ENCODE data around the gene CFLAR. TPM values are rescaled to one million over a fixed set of nuclear protein-coding genes. Genes with fewer than 3 reads are reported as not detected.

Gene CFLAR
- total and polyA plus RNA-seq, 2 of the 4 experiments (the other 2 are of a cell fraction) = 29.2 to 59.9 TPM

- H3K27me3 ChIP-seq (ENCODE audit: control insufficient read depth, insufficient read depth, low read length) = no peaks in the 10 kb centered on the region
- dilution Hi-C loops (cut with HindIII; ENCODE audit: low sequenced_read_pairs, unreplicated experiment) = no loop called here
- no peak overlapping the region for H4K91ac ChIP-seq (ENCODE audit: insufficient read depth, low read depth, low read length)
- CTCF ChIA-PET = no interaction called here
- H3K9me1 ChIP-seq (ENCODE audit: insufficient read depth, low read length) = no peaks in the 10 kb centered on the region
- ATAC-seq (ENCODE audit: low read depth) = no peak
- H2AFZ ChIP-seq (replicated peaks; ENCODE audit: low read length, poor library complexity) = no peak overlapping the region
- H2BK120ac ChIP-seq (ENCODE audit: low read depth, low read length) = no peak overlapping the region
- H3K4me3 ChIP-seq (ENCODE audit: insufficient read depth, low read depth, low read length) = no peak overlapping the region
- H3K14ac ChIP-seq (replicated peaks; ENCODE audit: low read depth, low read length) = no peak overlapping the region
- H3K4me1 ChIP-seq (ENCODE audit: control insufficient read depth, insufficient read depth, low read length) = no peaks in the 10 kb centered on the region
- H2AK9ac ChIP-seq (replicated peaks; ENCODE audit: low read depth, low read length, poor library complexity) = no peak overlapping the region
- H3K27ac ChIP-seq (ENCODE audit: insufficient read depth, low read length) = no peak overlapping the region
- no peaks in the 10 kb centered on the region for H3K36me3 ChIP-seq (ENCODE audit: control insufficient read depth, insufficient read depth, low read length)
- no peak overlapping the region for H2BK20ac ChIP-seq (ENCODE audit: low read depth, low read length)
- H4K20me1 ChIP-seq (ENCODE audit: insufficient read depth, low read length) = 0 out of 2 replicates have a peak, but pooled peaks cover 5% of the 10 kb centered on the region
- H3K4me2 ChIP-seq (ENCODE audit: low read depth, low read length) = no peak overlapping the region
- no peak overlapping the region for H4K8ac ChIP-seq (ENCODE audit: low read depth in 2 of 2, low read length in 2 of 2)
- DNase-seq = no peak
- H2BK15ac ChIP-seq (ENCODE audit: low read depth, low read length) = no peak overlapping the region
- no peak overlapping the region for H2AK5ac ChIP-seq (ENCODE audit: low read depth, low read length)
- H3K18ac ChIP-seq (ENCODE audit: low read depth, low read length) = no peak overlapping the region
- peaks cover 7 to 44% of the 10 kb centered on the region in 2 experiments for H3K79me1 ChIP-seq (ENCODE audit: low read depth in 1 of 2, low read length in 2 of 2)
- intact Hi-C loops (cut with micrococcal nuclease) = loop anchor here (5.0 kb wide), 2 partner anchors 44 to 104 kb away; partner anchors contain the start of gene CFLAR
- no peaks in the 10 kb centered on the region for H3K9me3 ChIP-seq (ENCODE audit: control insufficient read depth, insufficient read depth, low read length)
- no peak overlapping the region for H2BK5ac ChIP-seq (ENCODE audit: low read depth, low read length, poor library complexity, severe bottlenecking)
- no TSS peak for BruUV-seq (replicated peaks)
- no peak overlapping the region for H3K9ac ChIP-seq (ENCODE audit: low read depth, low read length)
- in situ Hi-C loops (cut with MboI; ENCODE audit: low sequenced_read_pairs) = no loop called here
- TF ChIP-seq MAZ (IDR thresholded peaks at IDR 0.05; ENCODE audit: borderline replicate concordance, low read depth, low read length) = no peak
- TF ChIP-seq, protein P1, sequence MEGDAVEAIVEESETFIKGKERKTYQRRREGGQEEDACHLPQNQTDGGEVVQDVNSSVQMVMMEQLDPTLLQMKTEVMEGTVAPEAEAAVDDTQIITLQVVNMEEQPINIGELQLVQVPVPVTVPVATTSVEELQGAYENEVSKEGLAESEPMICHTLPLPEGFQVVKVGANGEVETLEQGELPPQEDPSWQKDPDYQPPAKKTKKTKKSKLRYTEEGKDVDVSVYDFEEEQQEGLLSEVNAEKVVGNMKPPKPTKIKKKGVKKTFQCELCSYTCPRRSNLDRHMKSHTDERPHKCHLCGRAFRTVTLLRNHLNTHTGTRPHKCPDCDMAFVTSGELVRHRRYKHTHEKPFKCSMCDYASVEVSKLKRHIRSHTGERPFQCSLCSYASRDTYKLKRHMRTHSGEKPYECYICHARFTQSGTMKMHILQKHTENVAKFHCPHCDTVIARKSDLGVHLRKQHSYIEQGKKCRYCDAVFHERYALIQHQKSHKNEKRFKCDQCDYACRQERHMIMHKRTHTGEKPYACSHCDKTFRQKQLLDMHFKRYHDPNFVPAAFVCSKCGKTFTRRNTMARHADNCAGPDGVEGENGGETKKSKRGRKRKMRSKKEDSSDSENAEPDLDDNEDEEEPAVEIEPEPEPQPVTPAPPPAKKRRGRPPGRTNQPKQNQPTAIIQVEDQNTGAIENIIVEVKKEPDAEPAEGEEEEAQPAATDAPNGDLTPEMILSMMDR (conservative IDR thresholded peaks at IDR 0.05; ENCODE audit: low read depth, low read length) = no peak
- no peak for TF ChIP-seq POLR2A (IDR thresholded peaks at IDR 0.05; ENCODE audit: low read depth, low read length)
- no peak for TF ChIP-seq BHLHE40 (IDR thresholded peaks at IDR 0.05; ENCODE audit: low read depth, low read length)
- no peak for TF ChIP-seq CHD1 (IDR thresholded peaks at IDR 0.05; ENCODE audit: low read depth, low read length)
- no peak for TF ChIP-seq RAD21 (IDR thresholded peaks at IDR 0.05; ENCODE audit: low read length)
- TF ChIP-seq CEBPB (IDR thresholded peaks at IDR 0.05; ENCODE audit: low read depth, low read length) = no peak
- no peak for TF ChIP-seq RCOR1 (IDR thresholded peaks at IDR 0.05; ENCODE audit: insufficient replicate concordance, low read length)
- no peak for TF ChIP-seq MXI1 (IDR thresholded peaks at IDR 0.05; ENCODE audit: borderline replicate concordance, low read depth, low read length)
- TF ChIP-seq RFX5 (IDR thresholded peaks at IDR 0.05; ENCODE audit: low read depth, low read length) = no peak
- TF ChIP-seq, protein P2, sequence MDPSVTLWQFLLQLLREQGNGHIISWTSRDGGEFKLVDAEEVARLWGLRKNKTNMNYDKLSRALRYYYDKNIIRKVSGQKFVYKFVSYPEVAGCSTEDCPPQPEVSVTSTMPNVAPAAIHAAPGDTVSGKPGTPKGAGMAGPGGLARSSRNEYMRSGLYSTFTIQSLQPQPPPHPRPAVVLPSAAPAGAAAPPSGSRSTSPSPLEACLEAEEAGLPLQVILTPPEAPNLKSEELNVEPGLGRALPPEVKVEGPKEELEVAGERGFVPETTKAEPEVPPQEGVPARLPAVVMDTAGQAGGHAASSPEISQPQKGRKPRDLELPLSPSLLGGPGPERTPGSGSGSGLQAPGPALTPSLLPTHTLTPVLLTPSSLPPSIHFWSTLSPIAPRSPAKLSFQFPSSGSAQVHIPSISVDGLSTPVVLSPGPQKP (IDR thresholded peaks at IDR 0.05; ENCODE audit: borderline replicate concordance, low read depth, low read length) = no peak
- no peak for TF ChIP-seq NFE2L2 (IDR thresholded peaks at IDR 0.05; ENCODE audit: low read depth, low read length)
- no peak for TF ChIP-seq SMC3 (IDR thresholded peaks at IDR 0.05; ENCODE audit: low read depth, low read length)
- TF ChIP-seq, protein P3, sequence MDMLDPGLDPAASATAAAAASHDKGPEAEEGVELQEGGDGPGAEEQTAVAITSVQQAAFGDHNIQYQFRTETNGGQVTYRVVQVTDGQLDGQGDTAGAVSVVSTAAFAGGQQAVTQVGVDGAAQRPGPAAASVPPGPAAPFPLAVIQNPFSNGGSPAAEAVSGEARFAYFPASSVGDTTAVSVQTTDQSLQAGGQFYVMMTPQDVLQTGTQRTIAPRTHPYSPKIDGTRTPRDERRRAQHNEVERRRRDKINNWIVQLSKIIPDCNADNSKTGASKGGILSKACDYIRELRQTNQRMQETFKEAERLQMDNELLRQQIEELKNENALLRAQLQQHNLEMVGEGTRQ (IDR thresholded peaks at IDR 0.05; ENCODE audit: low read depth, low read length) = no peak
- no peak for TF ChIP-seq MAFK (IDR thresholded peaks at IDR 0.05; ENCODE audit: low read depth, low read length)
- no peak for TF ChIP-seq FOS (IDR thresholded peaks at IDR 0.05; ENCODE audit: low read depth, low read length)
- no peak overlapping the region for H4K5ac ChIP-seq (ENCODE audit: low read depth, low read length)
- H3K4ac ChIP-seq (ENCODE audit: low read depth, low read length) = no peak overlapping the region
- H3K56ac ChIP-seq (ENCODE audit: extremely low read depth, insufficient read depth, low read length) = no peak overlapping the region
- POLR2A ChIA-PET (ENCODE audit: unreplicated experiment) = no interaction called here
- no CpG with 5 or more reads among the region's 1 CpG for WGBS, 2 experiments (ENCODE audit: extremely low coverage in 2 of 2, insufficient read length in 1 of 2)
- H3K23ac ChIP-seq (ENCODE audit: low read depth, low read length) = no peak overlapping the region
These were observed 42.9 kb upstream of the CFLAR start for GRCh38 chr2:201073071-201073470.

All from IMR-90 (cell line).